HepG2 (cell line): ENCODE results near the gene VAPA. TPM values are rescaled to one million over a fixed set of nuclear protein-coding genes. Genes with fewer than 3 reads are reported as not detected.

Experiments used
- ATAC-seq: fragments of 200-7000 bp; cut with Tn5 transposase; 3 replicates; pipeline ENCODE4 v1.9.1; 2020; ENCODE audit warnings: mild to moderate bottlenecking, moderate library complexity
- BruUV-seq: library from RNA; stranded (reverse); fragments of 400-500 nt; replicated peaks from 2 replicates; lab custom pipeline; 2021; lab: Mats Ljungman, UMichigan
- CTCF ChIA-PET: fragments of 300-600 bp; formaldehyde crosslinking; extraction: SDS; loops from one replicate; lab custom pipeline; 2021; ENCODE audit warnings: low total read pairs, inconsistent platforms, low intra/inter-chr PET ratio; lab: Yijun Ruan, JAX
- POLR2A ChIA-PET: fragments of 350-600 bp; sonication (Branson Sonifier 250); formaldehyde crosslinking; loops from one replicate; lab custom pipeline; 2020; ENCODE audit warnings: antibody characterized with exemption, inconsistent platforms; lab: Yijun Ruan, JAX
- DNase-seq: peaks from one replicate; pipeline ENCODE4 v3.0.0-alpha.2; 2015; ENCODE audit warnings: low spot score
- FAIRE-seq: peaks from 3 replicates; lab custom pipeline; 2011; peaks lifted over from hg19 to GRCh38; lab: Jason Lieb, UNC
- H2AFZ ChIP-seq: one replicate; pipeline ENCODE4 v1.6.1; 2011; ENCODE audit warnings: low read length, inconsistent platforms
- H3K27ac ChIP-seq: fragments of 300-600 bp; 3 replicates; pipeline ENCODE4 v1.8.0; 2011; ENCODE audit warnings: mixed run types, mild to moderate bottlenecking, mixed read lengths, low read length, inconsistent platforms; ENCODE audit not compliant: insufficient read depth; ENCODE audit errors: extremely low read length
- H3K27me3 ChIP-seq, 2 experiments: fragments of 200-600 bp in 1 of 2; 2 replicates in 1 of 2; 3 replicates in 1 of 2; pipeline versions ENCODE4 v1.6.0 to v1.8.0; 2011; ENCODE audit warnings: low read length in 2 of 2, mild to moderate bottlenecking in 2 of 2, moderate library complexity in 2 of 2, inconsistent platforms in 1 of 2; ENCODE audit not compliant: insufficient read depth in 2 of 2, control insufficient read depth in 1 of 2
- H3K36me3 ChIP-seq, 2 experiments: fragments of 200-600 bp in 1 of 2; replicated peaks in 1 of 2; 2 replicates in 1 of 2; 3 replicates in 1 of 2; pipeline versions ENCODE4 v1.5.1 to v1.8.0; 2011; ENCODE audit warnings: low read length in 2 of 2, inconsistent platforms in 1 of 2; ENCODE audit not compliant: insufficient read depth in 2 of 2, control insufficient read depth in 1 of 2
- H3K4me1 ChIP-seq: 2 replicates; pipeline ENCODE4 v1.5.1; 2012; ENCODE audit warnings: low read length, inconsistent platforms; ENCODE audit not compliant: insufficient read depth
- H3K4me2 ChIP-seq: 2 replicates; pipeline ENCODE4 v1.6.0; 2011; ENCODE audit warnings: low read depth, low read length, inconsistent platforms
- H3K4me3 ChIP-seq, 3 experiments: fragments of 200-600 bp in 1 of 3; sonication (generic), shearing (Covaris generic) in 1 of 3; replicated peaks in 1 of 3; 2 replicates each; pipeline ENCODE4 v1.5.1; 2011 to 2016; ENCODE audit warnings: low read length in 3 of 3, inconsistent platforms in 2 of 3, low read depth in 2 of 3, mild to moderate bottlenecking in 2 of 3, control low read depth in 1 of 3, mixed read lengths in 1 of 3; ENCODE audit not compliant: insufficient read depth in 1 of 3
- H3K79me2 ChIP-seq: one replicate; pipeline ENCODE4 v1.6.1; 2011; ENCODE audit warnings: low read length, inconsistent platforms; ENCODE audit not compliant: insufficient read depth
- H3K9ac ChIP-seq: 2 replicates; pipeline ENCODE4 v1.6.0; 2011; ENCODE audit warnings: mild to moderate bottlenecking, low read depth, low read length, inconsistent platforms; ENCODE audit not compliant: insufficient read depth
- H3K9me3 ChIP-seq: 2 replicates; pipeline ENCODE4 v1.5.1; 2012; ENCODE audit warnings: mild to moderate bottlenecking, low read length
- H4K20me1 ChIP-seq: 2 replicates; pipeline ENCODE4 v1.6.0; 2011; ENCODE audit warnings: inconsistent platforms, mild to moderate bottlenecking, low read length, moderate library complexity; ENCODE audit not compliant: insufficient read depth
- ISL2 ChIP-seq: sonication (generic); formaldehyde crosslinking; IDR thresholded peaks from 2 replicates; pipeline ENCODE4 v1.5.0; 2020; ENCODE audit warnings: missing genetic modification reagents
- KLF15 ChIP-seq: sonication (generic); formaldehyde crosslinking; IDR thresholded peaks from 2 replicates; pipeline ENCODE4 v1.8.1; 2023; ENCODE audit warnings: borderline replicate concordance, mild to moderate bottlenecking, inconsistent platforms, missing genetic modification reagents, mixed read lengths
- MAFK ChIP-seq, 2 experiments: IDR thresholded peaks in 1 of 2; conservative IDR thresholded peaks in 1 of 2; 2 replicates each; pipeline ENCODE4 v1.6.1; 2011; ENCODE audit warnings: improper control_type of control experiment in 2 of 2, low read length in 2 of 2
- PHF8 ChIP-seq: sonication (generic); formaldehyde crosslinking; IDR thresholded peaks from 2 replicates; pipeline ENCODE4 v1.5.0; 2020; ENCODE audit warnings: missing genetic modification reagents
- RELA ChIP-seq: sonication (generic); formaldehyde crosslinking; IDR thresholded peaks from 2 replicates; pipeline ENCODE4 v1.4.0; 2020; ENCODE audit warnings: missing genetic modification reagents
- SCMH1 ChIP-seq: sonication (generic); formaldehyde crosslinking; IDR thresholded peaks from 2 replicates; pipeline ENCODE4 v1.9.0; 2021; ENCODE audit warnings: missing genetic modification reagents, mild to moderate bottlenecking, borderline replicate concordance
- SPEN ChIP-seq: sonication (generic); formaldehyde crosslinking; IDR thresholded peaks from 2 replicates; pipeline ENCODE4 v1.5.1; 2020; ENCODE audit warnings: low read depth, mild to moderate bottlenecking, missing genetic modification reagents
- ZBTB20 ChIP-seq: sonication (generic); formaldehyde crosslinking; IDR thresholded peaks from 2 replicates; pipeline ENCODE4 v1.8.1; 2023; ENCODE audit warnings: missing genetic modification reagents, low read depth, mild to moderate bottlenecking, borderline replicate concordance
- ZFAT ChIP-seq: sonication (generic); formaldehyde crosslinking; conservative IDR thresholded peaks from 2 replicates; pipeline ENCODE4 v1.8.1; 2023; ENCODE audit warnings: missing genetic modification reagents, inconsistent platforms
- ZMYM2 ChIP-seq: sonication (generic); formaldehyde crosslinking; IDR thresholded peaks from 2 replicates; pipeline ENCODE4 v1.8.0; 2022; ENCODE audit warnings: mild to moderate bottlenecking, missing genetic modification reagents
- ZNF121 ChIP-seq: sonication (generic); formaldehyde crosslinking; IDR thresholded peaks from 2 replicates; pipeline ENCODE4 v1.5.0; 2020; ENCODE audit warnings: mild to moderate bottlenecking, missing genetic modification reagents
- ZNF484 ChIP-seq: sonication (generic); formaldehyde crosslinking; IDR thresholded peaks from 2 replicates; pipeline ENCODE4 v1.5.1; 2020; ENCODE audit warnings: mild to moderate bottlenecking, low read depth, missing genetic modification reagents, borderline replicate concordance
- ZNF547 ChIP-seq: sonication (generic); formaldehyde crosslinking; IDR thresholded peaks from 2 replicates; pipeline ENCODE4 v1.5.1; 2020; ENCODE audit warnings: mild to moderate bottlenecking, missing genetic modification reagents
- ZNF878 ChIP-seq: sonication (generic); formaldehyde crosslinking; IDR thresholded peaks from 2 replicates; pipeline ENCODE4 v1.8.1; 2023; ENCODE audit warnings: mild to moderate bottlenecking, missing genetic modification reagents, moderate library complexity
- WGBS: methylation state at CpG from one replicate; pipeline ENCODE4 v1.1.6; 2017; ENCODE audit warnings: low lambda C conversion rate; 5-methylcytosine and 5-hydroxymethylcytosine counted together
- in situ Hi-C: cut with HindIII; loops from 2 replicates; pipeline ENCODE4 v1.10.0; 2017; ENCODE audit warnings: low pct_unique_long_range_greater_than_20kb; ENCODE audit not compliant: extremely low pct_ligation_motif_present
- intact Hi-C: fragments of 100-400 bp; cut with micrococcal nuclease; formaldehyde crosslinking; loops from one replicate; pipeline ENCODE4 v1.10.0; 2022; ENCODE audit not compliant: unreplicated experiment
- polyA plus RNA-seq, 8 experiments: library from polyadenylated mRNA; depleted of rRNA in 3 of 8; stranded (reverse) in 7 of 8; unstranded in 1 of 8; fragments of >200 nt; fragmentation: Illumina TruSeq in 4 of 8; extraction: Trizol in 4 of 8; gene quantifications; 2 replicates each; pipeline versions ENCODE4 v1.2.1 to v1.2.3, GENCODE V29; 2011 to 2016; ENCODE audit warnings: low read depth in 4 of 8, missing spikeins in 1 of 8, mixed read lengths in 1 of 8; ENCODE audit not compliant: insufficient read depth in 1 of 8
- total RNA-seq, 5 experiments: library from RNA; depleted of rRNA; stranded (reverse); fragments of >200 nt; fragmentation: Illumina TruSeq; extraction: Trizol; gene quantifications; 2 replicates each; pipeline ENCODE4 v1.2.3, GENCODE V29; 2016; ENCODE audit warnings: low read depth in 1 of 5
- TF ChIP-seq, protein P1 (sequence below): IDR thresholded peaks from 2 replicates; pipeline ENCODE4 v1.6.1; 2016
- TF ChIP-seq, protein P2 (sequence below): sonication (generic); formaldehyde crosslinking; IDR thresholded peaks from 2 replicates; pipeline ENCODE4 v1.4.0; 2020; ENCODE audit warnings: mild to moderate bottlenecking, missing genetic modification reagents
- TF ChIP-seq, protein P3 (sequence below): sonication (generic); formaldehyde crosslinking; IDR thresholded peaks from 2 replicates; pipeline ENCODE4 v1.4.0; 2020; ENCODE audit warnings: missing genetic modification reagents, low read depth, mild to moderate bottlenecking, borderline replicate concordance

The VAPA gene
- total and polyA plus RNA-seq, 2 of the 13 experiments (the other 11 are each of a cell fraction or from before 2014, with no cell fraction given), result 167 to 294 TPM

DNA sequence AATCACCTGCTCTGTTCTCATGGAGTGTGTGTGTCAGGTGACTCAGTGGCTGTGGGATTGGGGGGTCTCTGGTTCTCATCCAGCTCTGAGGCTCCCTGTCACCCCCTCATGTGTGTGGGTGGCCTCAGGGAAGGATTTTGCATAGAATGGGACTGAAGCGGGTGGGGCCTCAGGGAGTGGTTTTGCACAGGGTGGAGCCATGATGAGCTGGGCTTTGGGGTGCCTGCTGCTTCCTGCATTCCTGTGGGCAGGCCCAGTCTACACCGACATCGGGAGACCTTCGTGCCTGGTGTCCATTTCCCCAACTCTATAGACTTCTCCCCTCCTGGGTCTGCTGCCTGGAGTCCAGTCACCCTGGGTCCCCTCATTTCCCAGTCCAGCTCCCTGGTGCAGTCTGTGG, 59.7 kb downstream of the VAPA start:
- ChIA-PET POLR2A (no interaction called here), CTCF (no interaction called here)
- TF ChIP-seq MAFK (conservative IDR thresholded peaks at IDR 0.05 in 1 of 2, IDR thresholded peaks at IDR 0.05 in 1 of 2; ENCODE audit: low read length in 2 of 2) (no peak), ZNF121 (CRISPR knock-in tag) (no peak), ZBTB20 (CRISPR knock-in tag) (no peak), SPEN (no peak), PHF8 (no peak), KLF15 (CRISPR knock-in tag) (no peak), ZNF484 (CRISPR knock-in tag) (no peak), RELA (CRISPR knock-in tag) (no peak), ZFAT (CRISPR knock-in tag) (no peak), ZMYM2 (CRISPR knock-in tag) (no peak), ISL2 (no peak), ZNF547 (CRISPR knock-in tag) (no peak), ZNF878 (CRISPR knock-in tag) (no peak), SCMH1 (no peak)
- TF ChIP-seq, protein P1, sequence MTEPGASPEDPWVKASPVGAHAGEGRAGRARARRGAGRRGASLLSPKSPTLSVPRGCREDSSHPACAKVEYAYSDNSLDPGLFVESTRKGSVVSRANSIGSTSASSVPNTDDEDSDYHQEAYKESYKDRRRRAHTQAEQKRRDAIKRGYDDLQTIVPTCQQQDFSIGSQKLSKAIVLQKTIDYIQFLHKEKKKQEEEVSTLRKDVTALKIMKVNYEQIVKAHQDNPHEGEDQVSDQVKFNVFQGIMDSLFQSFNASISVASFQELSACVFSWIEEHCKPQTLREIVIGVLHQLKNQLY, result no peak
- TF ChIP-seq, protein P2, sequence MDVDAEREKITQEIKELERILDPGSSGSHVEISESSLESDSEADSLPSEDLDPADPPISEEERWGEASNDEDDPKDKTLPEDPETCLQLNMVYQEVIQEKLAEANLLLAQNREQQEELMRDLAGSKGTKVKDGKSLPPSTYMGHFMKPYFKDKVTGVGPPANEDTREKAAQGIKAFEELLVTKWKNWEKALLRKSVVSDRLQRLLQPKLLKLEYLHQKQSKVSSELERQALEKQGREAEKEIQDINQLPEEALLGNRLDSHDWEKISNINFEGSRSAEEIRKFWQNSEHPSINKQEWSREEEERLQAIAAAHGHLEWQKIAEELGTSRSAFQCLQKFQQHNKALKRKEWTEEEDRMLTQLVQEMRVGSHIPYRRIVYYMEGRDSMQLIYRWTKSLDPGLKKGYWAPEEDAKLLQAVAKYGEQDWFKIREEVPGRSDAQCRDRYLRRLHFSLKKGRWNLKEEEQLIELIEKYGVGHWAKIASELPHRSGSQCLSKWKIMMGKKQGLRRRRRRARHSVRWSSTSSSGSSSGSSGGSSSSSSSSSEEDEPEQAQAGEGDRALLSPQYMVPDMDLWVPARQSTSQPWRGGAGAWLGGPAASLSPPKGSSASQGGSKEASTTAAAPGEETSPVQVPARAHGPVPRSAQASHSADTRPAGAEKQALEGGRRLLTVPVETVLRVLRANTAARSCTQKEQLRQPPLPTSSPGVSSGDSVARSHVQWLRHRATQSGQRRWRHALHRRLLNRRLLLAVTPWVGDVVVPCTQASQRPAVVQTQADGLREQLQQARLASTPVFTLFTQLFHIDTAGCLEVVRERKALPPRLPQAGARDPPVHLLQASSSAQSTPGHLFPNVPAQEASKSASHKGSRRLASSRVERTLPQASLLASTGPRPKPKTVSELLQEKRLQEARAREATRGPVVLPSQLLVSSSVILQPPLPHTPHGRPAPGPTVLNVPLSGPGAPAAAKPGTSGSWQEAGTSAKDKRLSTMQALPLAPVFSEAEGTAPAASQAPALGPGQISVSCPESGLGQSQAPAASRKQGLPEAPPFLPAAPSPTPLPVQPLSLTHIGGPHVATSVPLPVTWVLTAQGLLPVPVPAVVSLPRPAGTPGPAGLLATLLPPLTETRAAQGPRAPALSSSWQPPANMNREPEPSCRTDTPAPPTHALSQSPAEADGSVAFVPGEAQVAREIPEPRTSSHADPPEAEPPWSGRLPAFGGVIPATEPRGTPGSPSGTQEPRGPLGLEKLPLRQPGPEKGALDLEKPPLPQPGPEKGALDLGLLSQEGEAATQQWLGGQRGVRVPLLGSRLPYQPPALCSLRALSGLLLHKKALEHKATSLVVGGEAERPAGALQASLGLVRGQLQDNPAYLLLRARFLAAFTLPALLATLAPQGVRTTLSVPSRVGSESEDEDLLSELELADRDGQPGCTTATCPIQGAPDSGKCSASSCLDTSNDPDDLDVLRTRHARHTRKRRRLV (CRISPR knock-in tag), result no peak
- TF ChIP-seq, protein P3, sequence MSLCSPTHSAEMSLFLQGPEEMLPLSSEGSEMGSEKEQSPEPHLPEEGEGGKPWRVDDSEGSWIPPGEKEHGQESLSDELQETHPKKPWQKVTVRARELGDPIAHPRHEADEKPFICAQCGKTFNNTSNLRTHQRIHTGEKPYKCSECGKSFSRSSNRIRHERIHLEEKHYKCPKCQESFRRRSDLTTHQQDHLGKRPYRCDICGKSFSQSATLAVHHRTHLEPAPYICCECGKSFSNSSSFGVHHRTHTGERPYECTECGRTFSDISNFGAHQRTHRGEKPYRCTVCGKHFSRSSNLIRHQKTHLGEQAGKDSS (CRISPR knock-in tag), result no peak
- 63% methylated on average over 4 of the region's 4 CpGs for WGBS
- DNase-seq (no peak), ATAC-seq (no peak), FAIRE-seq (no peak)
- Histone ChIP-seq H3K9ac (no peak overlapping the region), H3K27me3 (no peaks in the 10 kb centered on the region), H3K36me3 (no peaks in the 10 kb centered on the region), H3K4me1 (no peaks in the 10 kb centered on the region), H3K4me3 (no peak overlapping the region), H3K4me2 (no peak overlapping the region), H3K27ac (no peak overlapping the region), H3K79me2 (no peaks in the 10 kb centered on the region), H3K9me3 (peaks cover 11% of the 10 kb centered on the region), H4K20me1 (no peaks in the 10 kb centered on the region), H2AFZ (no peak overlapping the region)
- intact Hi-C loops, result no loop called here
- BruUV-seq, result no TSS peak
- in situ Hi-C loops, result loop anchor here (5.0 kb wide), 1 partner anchor 549 kb away; no protein-coding TSS in a partner anchor
